Mucosa of descending colon (tissue), 3 donors: ENCODE results near the gene INHBA. TPM values are rescaled to one million over a fixed set of nuclear protein-coding genes. Genes with fewer than 3 reads are reported as not detected.

Source experiments
- ATAC-seq: fragments of 200-7000 bp; cut with Tn5 transposase; one replicate; pipeline ENCODE4 v1.9.1; 2020; ENCODE audit warnings: mild to moderate bottlenecking, moderate library complexity
- DNase-seq, 3 donors: peaks; one replicate each; pipeline ENCODE4 v3.0.0-alpha.2; 2020
- H3K36me3 ChIP-seq: fragments of 200-600 bp; one replicate; pipeline ENCODE4 v1.8.0; 2021; ENCODE audit warnings: low read depth, mild to moderate bottlenecking
- H3K4me1 ChIP-seq: fragments of 200-600 bp; one replicate; pipeline ENCODE4 v1.8.0; 2021; ENCODE audit warnings: low read depth, mild to moderate bottlenecking
- H3K4me3 ChIP-seq: fragments of 200-600 bp; one replicate; pipeline ENCODE4 v1.8.0; 2021; ENCODE audit warnings: mild to moderate bottlenecking
- H3K9me3 ChIP-seq: fragments of 200-600 bp; one replicate; pipeline ENCODE4 v1.8.0; 2021; ENCODE audit warnings: mild to moderate bottlenecking
- intact Hi-C, 2 donors: fragments of 100-400 bp; cut with DNase I in 1 of 2; cut with micrococcal nuclease in 1 of 2; formaldehyde crosslinking; loops; one replicate each; pipeline versions ENCODE4 v1.11.0 to v1.11.1; 2022; cut with DNase I, micrococcal nuclease
- total RNA-seq, 3 donors: library from RNA; stranded (reverse); fragmentation: NEBNext Ultra II Directional in 2 of 3; extraction: Animal tissue kit (Norgen Biotek cat#: 25700) in 2 of 3; gene quantifications; one replicate each; pipeline versions ENCODE4 v1.2.1 to v1.2.4, GENCODE V29; 2021 to 2023
- TF ChIP-seq, protein P1 (sequence below): fragments of 200-600 bp; IDR thresholded peaks from one replicate; pipeline ENCODE4 v1.8.0; 2022; ENCODE audit warnings: antibody characterized with exemption, mild to moderate bottlenecking
- donor health status: DM: no; HTN: no; CAD: no; lungs with moderate emphysema.
- donor health status: DM: no; HTN: no; CAD: no.
- donor health status: DM: no; HTN: yes; CAD: no.

INHBA gene
- total RNA-seq, 3 donors from 2014 or later, result 0.28 to 1.2 (median 0.35) TPM

DNA sequence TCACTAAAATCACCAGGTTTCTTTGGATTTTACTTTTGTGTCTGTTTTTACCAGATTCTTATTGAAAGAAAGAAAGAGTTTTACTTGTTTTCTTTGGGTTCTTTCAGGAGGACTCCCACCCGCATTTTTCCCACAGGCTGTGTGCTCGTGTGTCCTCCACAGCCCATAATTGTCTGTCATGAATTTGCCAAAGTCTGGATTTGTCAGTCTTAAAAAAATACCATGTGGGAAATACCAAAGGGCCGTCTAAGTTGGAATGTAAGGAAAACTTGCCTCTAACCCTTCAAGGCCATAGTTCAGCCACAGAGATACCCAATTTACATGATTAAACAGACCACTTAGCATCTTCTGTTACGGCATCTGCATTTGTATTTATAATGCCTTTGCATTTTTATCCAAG lies 41.3 kb upstream of the INHBA start:
- ATAC-seq (no peak), DNase-seq (no peak)
- Histone ChIP-seq H3K4me1 (no peaks in the 10 kb centered on the region), H3K9me3 (peaks cover 11% of the 10 kb centered on the region), H3K4me3 (no peak overlapping the region), H3K36me3 (no peaks in the 10 kb centered on the region)
- intact Hi-C loops, result no loop called here
- TF ChIP-seq, protein P1, sequence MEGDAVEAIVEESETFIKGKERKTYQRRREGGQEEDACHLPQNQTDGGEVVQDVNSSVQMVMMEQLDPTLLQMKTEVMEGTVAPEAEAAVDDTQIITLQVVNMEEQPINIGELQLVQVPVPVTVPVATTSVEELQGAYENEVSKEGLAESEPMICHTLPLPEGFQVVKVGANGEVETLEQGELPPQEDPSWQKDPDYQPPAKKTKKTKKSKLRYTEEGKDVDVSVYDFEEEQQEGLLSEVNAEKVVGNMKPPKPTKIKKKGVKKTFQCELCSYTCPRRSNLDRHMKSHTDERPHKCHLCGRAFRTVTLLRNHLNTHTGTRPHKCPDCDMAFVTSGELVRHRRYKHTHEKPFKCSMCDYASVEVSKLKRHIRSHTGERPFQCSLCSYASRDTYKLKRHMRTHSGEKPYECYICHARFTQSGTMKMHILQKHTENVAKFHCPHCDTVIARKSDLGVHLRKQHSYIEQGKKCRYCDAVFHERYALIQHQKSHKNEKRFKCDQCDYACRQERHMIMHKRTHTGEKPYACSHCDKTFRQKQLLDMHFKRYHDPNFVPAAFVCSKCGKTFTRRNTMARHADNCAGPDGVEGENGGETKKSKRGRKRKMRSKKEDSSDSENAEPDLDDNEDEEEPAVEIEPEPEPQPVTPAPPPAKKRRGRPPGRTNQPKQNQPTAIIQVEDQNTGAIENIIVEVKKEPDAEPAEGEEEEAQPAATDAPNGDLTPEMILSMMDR, result no peak

DNA sequence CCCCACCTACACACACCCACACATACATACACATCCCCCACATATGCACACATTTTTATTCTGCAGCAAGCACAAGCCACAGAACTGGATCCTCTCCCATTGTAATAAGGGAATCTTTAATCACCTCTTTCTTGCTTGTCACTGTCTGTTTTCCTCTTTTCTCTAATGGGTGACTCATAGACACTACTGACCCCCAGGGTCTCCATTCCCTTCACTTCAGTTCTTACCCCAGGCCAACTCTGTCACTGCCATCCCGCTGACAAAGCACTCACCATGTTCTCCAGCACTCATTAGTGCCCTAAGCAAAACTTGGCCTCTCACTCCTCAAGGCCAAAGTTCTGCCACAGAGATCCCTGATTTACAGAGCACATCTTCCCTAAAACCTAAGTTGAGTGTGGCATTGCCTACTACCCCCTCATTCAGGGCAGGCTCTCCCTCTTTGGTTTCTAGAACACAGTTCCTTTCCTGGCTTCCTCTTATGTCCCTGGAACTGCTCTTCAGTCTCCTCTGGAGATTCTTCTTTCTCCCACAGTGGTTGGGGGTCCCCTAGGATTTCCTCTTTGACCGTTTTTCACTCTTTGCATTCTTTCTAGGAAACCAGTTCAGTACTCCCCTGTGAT lies 39.6 kb upstream of the INHBA start:
- intact Hi-C loops, result no loop called here
- ATAC-seq, result no peak
- Histone ChIP-seq H3K4me3 (no peak overlapping the region), H3K36me3 (no peaks in the 10 kb centered on the region), H3K9me3 (peaks cover 11% of the 10 kb centered on the region), H3K4me1 (no peaks in the 10 kb centered on the region)
- DNase-seq, result no peak
- TF ChIP-seq, protein P1, result no peak

DNA sequence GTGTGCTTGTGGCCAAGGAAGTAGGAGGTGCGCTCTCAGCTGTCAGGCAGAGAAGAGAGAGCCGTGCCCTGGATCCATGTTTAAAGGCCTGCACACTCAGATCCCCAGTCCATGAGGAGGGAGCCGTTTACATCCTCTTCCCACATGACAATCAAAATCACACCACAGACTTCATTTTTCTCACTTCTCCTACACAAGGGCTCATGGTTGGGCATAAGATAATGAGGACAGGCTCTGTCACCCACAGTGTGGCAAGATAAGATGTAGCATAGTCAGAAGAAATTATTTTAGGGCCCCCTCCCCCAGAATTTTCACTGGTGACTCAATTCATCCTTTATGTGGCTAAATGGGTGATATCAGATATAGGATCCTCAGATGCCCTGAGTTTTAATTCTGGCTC lies 35.9 kb upstream of the INHBA start:
- H3K36me3 ChIP-seq, result no peaks in the 10 kb centered on the region
- no peaks in the 10 kb centered on the region for H3K4me1 ChIP-seq
- ATAC-seq (no peak), DNase-seq (no peak)
- TF ChIP-seq, protein P1, result no peak
- H3K4me3 ChIP-seq, result no peak overlapping the region
- intact Hi-C loops, result no loop called here
- peaks cover 11% of the 10 kb centered on the region for H3K9me3 ChIP-seq

DNA sequence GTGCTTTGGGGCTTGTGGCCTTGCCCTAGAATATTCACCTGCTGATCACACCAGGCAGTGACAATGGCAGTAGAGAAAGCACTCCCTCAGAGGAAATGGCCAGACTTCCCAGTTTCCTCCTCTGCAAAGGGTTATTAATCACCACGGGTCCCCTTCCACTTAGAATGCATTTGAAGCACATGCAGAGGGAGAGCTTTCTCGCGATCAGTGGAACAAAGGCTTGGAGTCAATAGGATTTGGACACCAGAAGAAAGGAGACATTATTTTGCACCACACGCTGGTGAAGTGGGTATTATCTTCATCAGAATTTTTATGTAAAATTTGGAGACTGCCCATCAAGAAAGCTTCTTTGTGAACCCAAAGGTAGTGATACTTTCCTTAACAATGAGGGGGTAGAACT lies 35.4 kb upstream of the INHBA start:
- intact Hi-C loops, result no loop called here
- no peak for DNase-seq
- Histone ChIP-seq H3K36me3 (no peaks in the 10 kb centered on the region), H3K4me1 (no peaks in the 10 kb centered on the region), H3K4me3 (no peak overlapping the region), H3K9me3 (peaks cover 11% of the 10 kb centered on the region)
- TF ChIP-seq, protein P1, result no peak
- ATAC-seq, result no peak

DNA sequence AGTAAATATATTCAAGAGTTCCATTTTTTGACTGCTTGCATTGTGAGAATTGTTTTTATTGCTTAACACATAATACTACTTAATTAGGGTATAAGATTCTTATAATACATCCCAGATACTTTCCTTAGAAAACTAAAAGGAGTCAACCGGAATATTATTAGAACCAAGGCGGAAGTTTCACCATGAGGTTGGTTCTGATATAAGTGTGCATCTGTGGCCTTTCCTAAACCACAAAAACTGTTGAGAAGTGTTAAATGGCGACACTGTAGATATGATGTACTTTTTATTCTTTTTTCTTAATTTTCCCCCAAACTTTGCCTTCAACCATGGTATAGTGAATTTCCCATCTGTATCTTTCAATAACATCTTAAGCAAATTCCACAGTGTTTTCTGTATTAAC lies 32.3 kb upstream of the INHBA start:
- Histone ChIP-seq H3K4me1 (no peaks in the 10 kb centered on the region), H3K36me3 (no peaks in the 10 kb centered on the region), H3K4me3 (no peak overlapping the region), H3K9me3 (no peaks in the 10 kb centered on the region)
- intact Hi-C loops, result no loop called here
- TF ChIP-seq, protein P1, result no peak
- DNase-seq, result no peak
- no peak for ATAC-seq

DNA sequence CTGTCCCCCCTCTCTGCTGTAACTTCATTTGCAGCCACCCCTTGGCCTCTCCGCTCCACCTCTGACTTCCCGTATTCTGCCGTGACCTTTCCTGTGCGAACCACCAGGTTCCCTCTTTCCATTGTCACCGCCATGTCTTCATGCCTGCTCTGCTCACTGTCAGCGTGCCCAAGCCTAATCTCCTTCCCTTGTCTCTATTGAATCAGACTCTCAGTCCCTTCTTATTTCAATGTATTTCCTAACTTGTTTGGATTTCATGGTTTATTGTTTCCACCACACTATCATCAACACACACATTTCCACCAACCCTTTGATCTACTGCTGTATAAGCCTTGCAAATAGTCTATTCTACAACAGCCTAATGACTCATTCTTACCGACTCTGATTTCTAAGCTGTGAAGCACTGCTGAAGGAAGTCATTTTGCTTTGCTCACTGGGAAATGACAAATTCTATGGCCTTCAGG lies 30.0 kb upstream of the INHBA start:
- TF ChIP-seq, protein P1, result no peak
- no peak for ATAC-seq
- Histone ChIP-seq H3K4me3 (no peak overlapping the region), H3K36me3 (no peaks in the 10 kb centered on the region), H3K9me3 (no peaks in the 10 kb centered on the region), H3K4me1 (no peaks in the 10 kb centered on the region)
- intact Hi-C loops, result no loop called here
- no peak for DNase-seq
